ENCODE measurements around the gene ADCY9. TPM values are rescaled to one million over a fixed set of nuclear protein-coding genes. Genes with fewer than 3 reads are reported as not detected.

Gene ADCY9
- total and polyA plus RNA-seq, 4 donors, result 7.9 to 40.1 (median 24.7) TPM

- H3K27me3 ChIP-seq (ENCODE audit: control insufficient read depth in 1 of 2, insufficient read depth in 2 of 2, low read length in 1 of 2), result no peaks in the 10 kb centered on the region
- no peaks in the 10 kb centered on the region for H3K36me3 ChIP-seq (ENCODE audit: control insufficient read depth in 1 of 2, insufficient read depth in 2 of 2, low read length in 1 of 2)
- no peak overlapping the region for H3K4me3 ChIP-seq (ENCODE audit: low read length in 2 of 2)
- no peak overlapping the region for H3K27ac ChIP-seq (ENCODE audit: low read depth in 1 of 2, low read length in 2 of 2)
- WGBS, 2 donors, result 42 to 43% methylated on average over 12 of the region's 12 CpGs
- no peak for ATAC-seq (ENCODE audit: low FRiP score)
- H3K9me3 ChIP-seq (ENCODE audit: control insufficient read depth, low read length), result no peaks in the 10 kb centered on the region
- intact Hi-C loops (cut with DNase I), result no loop called here
- DNase-seq, result no peak
- peaks cover 0 to 5% of the 10 kb centered on the region in 2 donors for H3K4me1 ChIP-seq (ENCODE audit: control insufficient read depth in 1 of 2, insufficient read depth in 2 of 2, low read length in 2 of 2)
Observed at GRCh38 chr16:4087099-4087885, 28.9 kb downstream of the ADCY9 start.

- H3K9me3 ChIP-seq (ENCODE audit: control insufficient read depth, low read length), result no peaks in the 10 kb centered on the region
- H3K4me1 ChIP-seq (ENCODE audit: control insufficient read depth in 1 of 2, insufficient read depth in 2 of 2, low read length in 2 of 2), result no peaks in the 10 kb centered on the region
- 83 to 84% methylated on average over 15 of the region's 15 CpGs for WGBS, 2 donors
- intact Hi-C loops (cut with DNase I), result no loop called here
- DNase-seq (peak in 1 of 2 donors; percentile 73), ATAC-seq (ENCODE audit: low FRiP score) (no peak)
- H3K27me3 ChIP-seq (ENCODE audit: control insufficient read depth in 1 of 2, insufficient read depth in 2 of 2, low read length in 1 of 2), result no peaks in the 10 kb centered on the region
- H3K36me3 ChIP-seq (ENCODE audit: control insufficient read depth in 1 of 2, insufficient read depth in 2 of 2, low read length in 1 of 2), result no peaks in the 10 kb centered on the region
- no peak overlapping the region for H3K4me3 ChIP-seq (ENCODE audit: low read length in 2 of 2)
- no peak overlapping the region for H3K27ac ChIP-seq (ENCODE audit: low read depth in 1 of 2, low read length in 2 of 2)
Observed at GRCh38 chr16:4086153-4086552, 30.1 kb downstream of the ADCY9 start.

GRCh38 chr16:4085405-4085970, 30.8 kb downstream of the ADCY9 start:
- intact Hi-C loops (cut with DNase I), result no loop called here
- WGBS, 2 donors, result 67 to 73% methylated on average over 12 of the region's 12 CpGs
- DNase-seq (no peak), ATAC-seq (ENCODE audit: low FRiP score) (no peak)
- Histone ChIP-seq H3K36me3 (ENCODE audit: control insufficient read depth in 1 of 2, insufficient read depth in 2 of 2, low read length in 1 of 2) (no peaks in the 10 kb centered on the region), H3K9me3 (ENCODE audit: control insufficient read depth, low read length) (no peaks in the 10 kb centered on the region), H3K4me1 (ENCODE audit: control insufficient read depth in 1 of 2, insufficient read depth in 2 of 2, low read length in 2 of 2) (no peaks in the 10 kb centered on the region), H3K27ac (ENCODE audit: low read depth in 1 of 2, low read length in 2 of 2) (no peak overlapping the region), H3K4me3 (ENCODE audit: low read length in 2 of 2) (no peak overlapping the region), H3K27me3 (ENCODE audit: control insufficient read depth in 1 of 2, insufficient read depth in 2 of 2, low read length in 1 of 2) (no peaks in the 10 kb centered on the region)

GRCh38 chr16:4083347-4083870, 32.8 kb downstream of the ADCY9 start:
- WGBS, 2 donors, result 48 to 60% methylated on average over 5 of the region's 5 CpGs
- no peaks in the 10 kb centered on the region for H3K36me3 ChIP-seq (ENCODE audit: control insufficient read depth in 1 of 2, insufficient read depth in 2 of 2, low read length in 1 of 2)
- H3K27ac ChIP-seq (ENCODE audit: low read depth in 1 of 2, low read length in 2 of 2), result no peak overlapping the region
- intact Hi-C loops (cut with DNase I), result no loop called here
- ATAC-seq (ENCODE audit: low FRiP score) (no peak), DNase-seq (no peak)
- H3K4me3 ChIP-seq (ENCODE audit: low read length in 2 of 2), result no peak overlapping the region
- H3K4me1 ChIP-seq (ENCODE audit: control insufficient read depth in 1 of 2, insufficient read depth in 2 of 2, low read length in 2 of 2), result no peaks in the 10 kb centered on the region
- no peaks in the 10 kb centered on the region for H3K27me3 ChIP-seq (ENCODE audit: control insufficient read depth in 1 of 2, insufficient read depth in 2 of 2, low read length in 1 of 2)
- no peaks in the 10 kb centered on the region for H3K9me3 ChIP-seq (ENCODE audit: control insufficient read depth, low read length)

- Histone ChIP-seq H3K9me3 (ENCODE audit: control insufficient read depth, low read length) (no peaks in the 10 kb centered on the region), H3K36me3 (ENCODE audit: control insufficient read depth in 1 of 2, insufficient read depth in 2 of 2, low read length in 1 of 2) (no peaks in the 10 kb centered on the region), H3K27me3 (ENCODE audit: control insufficient read depth in 1 of 2, insufficient read depth in 2 of 2, low read length in 1 of 2) (no peaks in the 10 kb centered on the region), H3K27ac (ENCODE audit: low read depth in 1 of 2, low read length in 2 of 2) (no peak overlapping the region), H3K4me3 (ENCODE audit: low read length in 2 of 2) (no peak overlapping the region), H3K4me1 (ENCODE audit: control insufficient read depth in 1 of 2, insufficient read depth in 2 of 2, low read length in 2 of 2) (no peaks in the 10 kb centered on the region)
- DNase-seq (no peak), ATAC-seq (ENCODE audit: low FRiP score) (no peak)
- WGBS, 2 donors, result 77 to 79% methylated on average over 15 of the region's 15 CpGs
- intact Hi-C loops (cut with DNase I), result no loop called here
Observed at GRCh38 chr16:4082474-4083044, 33.7 kb downstream of the ADCY9 start.

GRCh38 chr16:4081521-4082021, 34.7 kb downstream of the ADCY9 start:
- H3K27ac ChIP-seq (ENCODE audit: low read depth in 1 of 2, low read length in 2 of 2), result peak overlapping the region in 1 of 2 donors; percentile 9
- 4 to 7% methylated on average over 12 to 13 of the region's 13 CpGs for WGBS, 2 donors
- H3K4me1 ChIP-seq (ENCODE audit: control insufficient read depth in 1 of 2, insufficient read depth in 2 of 2, low read length in 2 of 2), result peaks cover 0 to 3% of the 10 kb centered on the region in 2 donors
- intact Hi-C loops (cut with DNase I), result no loop called here
- no peaks in the 10 kb centered on the region for H3K9me3 ChIP-seq (ENCODE audit: control insufficient read depth, low read length)
- ATAC-seq (ENCODE audit: low FRiP score) (peak; percentile 11), DNase-seq (no peak)
- H3K36me3 ChIP-seq (ENCODE audit: control insufficient read depth in 1 of 2, insufficient read depth in 2 of 2, low read length in 1 of 2), result no peaks in the 10 kb centered on the region
- H3K4me3 ChIP-seq (ENCODE audit: low read length in 2 of 2), result no peak overlapping the region
- no peaks in the 10 kb centered on the region for H3K27me3 ChIP-seq (ENCODE audit: control insufficient read depth in 1 of 2, insufficient read depth in 2 of 2, low read length in 1 of 2)

GRCh38 chr16:4081047-4081446, 35.2 kb downstream of the ADCY9 start:
- no peaks in the 10 kb centered on the region for H3K27me3 ChIP-seq (ENCODE audit: control insufficient read depth in 1 of 2, insufficient read depth in 2 of 2, low read length in 1 of 2)
- 8 to 10% methylated on average over 10 of the region's 10 CpGs for WGBS, 2 donors
- no peaks in the 10 kb centered on the region for H3K36me3 ChIP-seq (ENCODE audit: control insufficient read depth in 1 of 2, insufficient read depth in 2 of 2, low read length in 1 of 2)
- no peaks in the 10 kb centered on the region for H3K9me3 ChIP-seq (ENCODE audit: control insufficient read depth, low read length)
- ATAC-seq (ENCODE audit: low FRiP score) (peak; percentile 33), DNase-seq (no peak)
- peak overlapping the region in 1 of 2 donors; percentile 4 for H3K27ac ChIP-seq (ENCODE audit: low read depth in 1 of 2, low read length in 2 of 2)
- intact Hi-C loops (cut with DNase I), result no loop called here
- H3K4me3 ChIP-seq (ENCODE audit: low read length in 2 of 2), result no peak overlapping the region
- peaks cover 0 to 3% of the 10 kb centered on the region in 2 donors for H3K4me1 ChIP-seq (ENCODE audit: control insufficient read depth in 1 of 2, insufficient read depth in 2 of 2, low read length in 2 of 2)

GRCh38 chr16:4077174-4077649, 39.0 kb downstream of the ADCY9 start:
- ATAC-seq (ENCODE audit: low FRiP score) (no peak), DNase-seq (no peak)

More at GRCh38 chr16:4077174-4077649, 39.0 kb downstream of the ADCY9 start:
- Histone ChIP-seq H3K4me1 (ENCODE audit: control insufficient read depth in 1 of 2, insufficient read depth in 2 of 2, low read length in 2 of 2) (peaks cover 0 to 3% of the 10 kb centered on the region in 2 donors), H3K27ac (ENCODE audit: low read depth in 1 of 2, low read length in 2 of 2) (no peak overlapping the region), H3K36me3 (ENCODE audit: control insufficient read depth in 1 of 2, insufficient read depth in 2 of 2, low read length in 1 of 2) (no peaks in the 10 kb centered on the region), H3K4me3 (ENCODE audit: low read length in 2 of 2) (no peak overlapping the region), H3K27me3 (ENCODE audit: control insufficient read depth in 1 of 2, insufficient read depth in 2 of 2, low read length in 1 of 2) (no peaks in the 10 kb centered on the region), H3K9me3 (ENCODE audit: control insufficient read depth, low read length) (no peaks in the 10 kb centered on the region)
- 38 to 41% methylated on average over 6 of the region's 6 CpGs for WGBS, 2 donors
- intact Hi-C loops (cut with DNase I), result no loop called here
